GM12891 (cell line): Measurements from ENCODE around the gene SLAMF7.

ENCODE experiments used
- PAX5 ChIP-seq: IDR thresholded peaks from 2 replicates; pipeline ENCODE4 v1.6.1; 2011; ENCODE audit warnings: low read length, moderate library complexity, mild to moderate bottlenecking; ENCODE audit not compliant: insufficient read depth, severe bottlenecking
- POLR2A ChIP-seq: IDR thresholded peaks from 2 replicates; pipeline ENCODE4 v1.6.1; 2011; ENCODE audit warnings: low read depth, low read length, control low read depth
- POLR2AphosphoS5 ChIP-seq: IDR thresholded peaks from 2 replicates; pipeline ENCODE4 v1.6.1; 2011; ENCODE audit warnings: low read depth, low read length, control low read depth
- SPI1 ChIP-seq: IDR thresholded peaks from 2 replicates; pipeline ENCODE4 v1.6.1; 2011; ENCODE audit warnings: low read depth, low read length, control low read depth
- TAF1 ChIP-seq: IDR thresholded peaks from 2 replicates; pipeline ENCODE4 v1.6.1; 2011; ENCODE audit warnings: low read depth, low read length, control low read depth

- TF ChIP-seq POLR2A (no peak), POLR2AphosphoS5 (no peak), PAX5 (no peak), TAF1 (no peak), SPI1 (no peak)
These were observed 27.8 kb upstream of the SLAMF7 start for GRCh38 chr1:160711276-160711601.
